Activated naive CD4-positive, alpha-beta T cell treated with anti-CD3 and anti-CD28 coated beads, Interleukin-2, amount 50 U/mL, for 16 hours (primary cell): ENCODE measurements around the gene WARS2.

Experiments
- DNase-seq: peaks from one replicate; pipeline ENCODE4 v3.0.0-alpha.2; 2020

WARS2 gene

GRCh38 chr1:119081267-119081666, 59.2 kb downstream of the WARS2 start:
- DNase-seq = no peak

DNA sequence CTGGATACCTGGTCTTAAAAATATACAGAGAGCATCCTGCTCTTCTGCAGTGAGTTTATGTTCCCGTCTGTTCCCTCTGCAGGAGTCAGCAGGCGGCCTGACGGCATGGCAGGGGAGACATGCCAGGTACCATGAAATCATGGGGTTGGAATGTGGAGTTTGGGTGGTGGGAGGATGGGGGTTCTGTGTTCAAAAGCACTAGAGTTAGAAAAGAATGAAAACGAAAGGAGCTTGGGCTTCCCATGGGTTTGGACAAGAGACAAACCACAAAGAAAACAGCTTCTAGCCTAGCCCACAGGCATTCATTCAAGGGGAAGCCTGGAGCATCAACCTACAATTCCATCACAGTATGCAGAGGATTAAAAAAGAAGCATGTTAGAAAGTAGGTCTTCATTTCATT, 59.9 kb downstream of the WARS2 start:
- no peak for DNase-seq

- DNase-seq = no peak
Observed at GRCh38 chr1:119079881-119080280, 60.6 kb downstream of the WARS2 start.

DNA sequence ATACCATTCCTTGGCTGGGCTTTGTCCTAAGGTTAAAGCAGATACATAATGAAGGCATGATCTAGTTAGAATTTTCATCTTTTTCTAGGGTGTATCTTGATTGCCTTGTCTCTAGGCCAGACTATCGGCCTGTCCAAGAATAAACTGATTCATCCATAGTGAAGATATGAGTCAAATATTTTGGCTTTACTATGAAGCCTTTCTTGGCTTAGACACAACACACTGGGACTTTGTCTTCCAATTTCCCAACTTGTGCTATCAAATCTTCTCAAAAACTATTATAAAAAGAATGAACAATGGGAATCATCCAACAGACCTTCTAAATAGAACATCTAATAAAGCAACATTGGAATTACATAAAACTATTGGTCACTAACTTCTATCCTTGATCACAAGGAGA, 64.8 kb downstream of the WARS2 start:
- no peak for DNase-seq

DNA sequence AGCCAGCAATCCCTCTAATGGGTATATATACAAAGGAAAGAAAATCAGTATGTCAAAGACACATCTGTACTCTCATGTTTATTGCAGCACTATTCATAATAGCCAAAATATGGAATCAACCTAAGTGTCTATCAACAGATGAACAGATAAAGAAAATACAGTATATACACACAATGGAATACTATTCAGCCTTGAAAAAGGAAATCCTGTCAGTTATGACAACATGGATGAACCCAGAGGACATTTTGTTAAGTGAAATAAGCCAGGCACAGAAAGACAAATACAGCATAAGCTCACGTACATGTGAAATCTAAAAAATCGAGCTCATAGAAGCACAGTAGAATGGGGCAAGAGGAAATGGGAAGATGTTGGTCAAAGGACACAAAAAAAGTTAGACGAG, 69.1 kb downstream of the WARS2 start:
- DNase-seq = no peak

DNA sequence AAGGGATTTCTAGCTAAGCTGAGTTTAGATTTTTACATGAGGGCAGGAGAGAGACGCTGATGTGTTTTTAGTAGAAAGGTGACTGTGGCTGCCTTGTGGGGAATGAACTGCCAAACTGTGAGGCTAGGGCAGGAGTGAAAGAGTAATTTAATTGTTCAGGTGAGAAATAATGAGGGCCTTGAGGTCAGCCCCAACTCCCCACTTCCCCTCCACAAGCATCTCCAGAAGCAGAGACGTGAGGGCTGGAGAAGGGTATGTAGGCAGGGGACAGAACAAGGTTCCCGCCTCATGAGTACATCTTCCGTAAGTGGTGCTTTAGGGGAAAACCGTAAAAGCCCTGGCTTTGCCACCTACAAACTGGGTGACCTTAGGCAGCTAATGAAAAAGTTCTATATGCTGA, 70.8 kb downstream of the WARS2 start:
- no peak for DNase-seq

DNA sequence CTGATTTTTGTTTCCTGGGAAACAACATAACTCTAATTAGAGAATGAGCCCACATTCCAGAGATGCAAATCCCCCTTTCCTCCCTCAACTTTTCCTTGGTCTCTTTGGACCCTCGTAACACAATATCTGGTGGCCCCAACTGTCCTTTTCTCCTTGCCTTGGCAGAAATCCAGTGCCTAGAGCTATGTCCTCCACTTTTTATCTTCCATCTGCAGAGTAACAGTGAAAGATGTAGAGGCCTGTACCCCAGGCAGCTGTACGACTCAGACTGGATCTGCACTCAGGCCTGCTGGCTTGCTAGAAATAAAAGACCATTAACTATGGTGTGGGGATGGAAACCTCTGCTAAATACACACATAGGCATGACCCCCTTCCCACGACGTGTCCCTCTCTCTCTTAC, 72.0 kb downstream of the WARS2 start:
- no peak for DNase-seq

DNA sequence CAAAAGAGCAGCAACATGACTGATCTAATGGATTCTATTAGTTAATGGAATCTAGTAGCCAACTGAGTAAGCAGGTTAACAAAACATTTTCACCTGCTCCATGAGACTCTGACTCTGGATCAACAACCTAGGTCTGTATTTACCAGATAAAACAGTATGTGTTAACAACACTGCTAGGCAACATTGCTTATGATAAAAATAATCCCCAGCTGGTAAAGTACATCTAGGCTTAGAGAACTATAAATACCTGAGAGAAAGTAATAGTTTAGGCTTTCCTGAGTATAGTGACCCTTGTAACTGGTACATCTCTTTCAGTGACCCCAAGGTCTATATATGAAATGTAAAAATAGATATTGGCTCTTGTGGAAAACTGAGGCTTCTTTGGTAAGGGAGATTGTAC, 78.8 kb downstream of the WARS2 start:
- no peak for DNase-seq

- no peak for DNase-seq
Observed at GRCh38 chr1:119055568-119055967, 84.9 kb downstream of the WARS2 start.

DNA sequence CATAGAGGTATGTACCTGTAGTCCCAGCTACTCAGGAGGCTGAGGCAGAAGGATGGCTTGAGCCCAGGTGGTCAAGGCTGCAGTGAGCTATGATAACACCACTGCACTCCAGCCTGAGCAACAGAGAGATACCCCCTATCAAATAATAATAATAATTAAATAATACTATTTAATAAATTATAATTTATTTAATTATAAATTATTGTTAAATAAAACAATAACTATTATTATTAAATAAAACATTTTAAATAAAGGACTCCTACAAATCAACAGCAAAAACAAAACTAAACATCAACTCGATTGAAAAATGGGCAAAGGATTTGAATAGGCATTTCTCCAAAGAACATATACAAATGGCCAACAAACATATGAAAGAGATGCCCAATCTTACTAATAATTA, 86.5 kb downstream of the WARS2 start:
- no peak for DNase-seq

DNA sequence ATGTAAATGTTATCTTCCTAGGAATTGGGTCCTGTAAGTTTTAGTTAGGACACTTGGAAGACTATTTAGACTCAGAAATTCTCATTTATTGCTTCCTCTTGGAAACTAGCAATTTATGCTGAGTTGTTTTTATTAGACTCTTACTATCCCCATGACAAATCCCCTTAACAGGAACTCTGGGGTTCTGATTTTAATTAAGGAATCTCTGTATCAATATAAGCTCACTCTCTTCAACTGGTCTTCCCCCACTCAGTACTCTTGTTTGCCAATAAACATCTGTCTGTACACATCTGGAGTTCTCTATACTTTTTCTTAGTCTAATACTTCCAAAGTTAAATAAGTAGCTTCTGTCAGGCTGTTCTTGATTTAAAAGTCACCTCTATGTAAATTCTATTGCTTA, 88.2 kb downstream of the WARS2 start:
- DNase-seq = no peak

GRCh38 chr1:119048624-119049404, 91.6 kb downstream of the WARS2 start:
- no peak for DNase-seq

DNA sequence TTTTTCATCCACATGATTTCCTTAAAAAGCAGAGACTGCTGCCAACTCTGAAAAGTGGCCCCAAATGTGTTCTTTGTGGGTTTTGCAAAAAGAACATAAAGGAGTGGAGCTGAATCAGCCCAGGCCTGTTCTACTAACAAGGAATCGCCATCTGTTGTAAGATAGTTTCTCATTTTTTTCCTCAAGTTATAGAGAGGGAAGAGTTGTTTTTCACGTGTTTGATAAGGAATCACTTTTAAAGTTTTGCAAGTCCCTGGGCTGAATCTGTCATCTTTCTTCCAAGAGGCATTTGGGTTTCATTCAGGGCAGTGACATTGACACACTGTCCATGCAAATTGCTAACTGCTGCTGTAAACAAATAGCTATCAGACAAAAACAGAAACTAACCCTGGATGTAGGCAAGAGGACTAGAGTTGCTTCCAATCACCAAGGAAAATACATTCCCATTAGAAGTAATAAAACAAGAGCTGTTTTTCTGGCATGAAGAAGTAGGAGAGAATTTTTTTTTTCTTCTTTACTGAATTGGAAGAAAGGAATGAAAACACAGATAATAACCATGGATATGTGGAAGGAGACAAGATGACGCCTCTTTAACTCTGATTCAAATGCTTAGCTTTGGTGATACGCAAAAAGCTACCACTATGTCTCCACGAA, 93.5 kb downstream of the WARS2 start:
- no peak for DNase-seq

DNA sequence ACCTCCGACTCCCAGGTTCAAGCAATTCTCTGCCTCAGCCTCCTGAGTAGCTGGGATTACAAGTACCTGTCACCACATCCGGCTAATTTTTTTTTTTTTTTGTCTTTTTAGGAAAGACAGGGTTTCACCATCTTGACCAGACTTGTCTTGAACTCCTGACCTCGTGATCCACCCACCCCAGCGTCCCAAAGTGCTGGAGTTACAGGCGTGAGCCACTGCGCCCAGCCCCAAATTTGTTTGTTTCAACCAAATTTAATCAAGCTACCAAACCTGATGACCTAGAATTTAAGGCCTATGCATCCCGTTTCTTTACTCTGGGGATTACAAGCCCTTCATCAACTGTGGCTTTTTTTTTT, 94.0 kb downstream of the WARS2 start:
- DNase-seq = no peak

GRCh38 chr1:119045096-119045746, 95.2 kb downstream of the WARS2 start:
- DNase-seq = no peak

- DNase-seq = no peak
Observed at GRCh38 chr1:119040906-119041305, 99.5 kb downstream of the WARS2 start.

GRCh38 chr1:119040489-119040888, 100.0 kb downstream of the WARS2 start:
- no peak for DNase-seq

GRCh38 chr1:119038363-119038762, 102.1 kb downstream of the WARS2 start:
- DNase-seq = no peak

DNA sequence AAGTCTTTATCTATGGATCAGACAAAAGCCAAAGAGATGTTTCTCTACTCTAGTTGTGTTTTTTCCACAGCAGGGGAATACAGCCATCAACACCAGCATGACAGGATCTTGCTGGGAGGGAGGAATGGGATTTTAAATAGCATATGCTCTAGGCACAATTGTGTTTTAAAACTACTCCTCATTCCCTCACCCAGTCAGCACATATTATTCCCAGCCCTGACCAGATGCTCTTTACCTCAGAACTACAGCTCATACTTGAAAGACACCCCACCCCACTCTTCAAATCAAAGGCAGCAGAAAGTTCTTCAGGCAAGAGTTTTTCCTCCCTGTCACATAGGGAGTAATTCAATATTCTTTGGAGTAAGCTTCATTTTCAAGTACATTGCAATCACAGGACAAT, 106.1 kb downstream of the WARS2 start:
- no peak for DNase-seq

DNA sequence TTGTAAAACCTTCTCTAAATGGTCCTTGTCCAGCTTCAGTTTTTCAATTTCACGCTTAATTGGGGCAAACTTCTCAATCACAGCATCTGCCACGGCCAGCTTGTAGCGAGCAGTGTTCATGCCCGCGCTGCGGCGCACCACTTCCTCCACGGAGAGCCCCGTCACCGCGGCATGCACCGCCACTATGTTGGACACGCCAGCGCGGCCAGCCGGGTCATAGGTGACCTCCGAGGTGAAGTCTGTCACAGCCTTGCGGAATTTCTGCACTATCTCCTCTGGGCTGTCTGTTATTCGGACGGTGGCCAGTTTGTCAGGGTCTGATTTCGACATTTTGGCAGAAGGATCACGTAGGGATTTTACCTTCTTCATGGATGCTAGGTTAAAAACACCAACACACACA, 107.5 kb downstream of the WARS2 start:
- DNase-seq = no peak

DNA sequence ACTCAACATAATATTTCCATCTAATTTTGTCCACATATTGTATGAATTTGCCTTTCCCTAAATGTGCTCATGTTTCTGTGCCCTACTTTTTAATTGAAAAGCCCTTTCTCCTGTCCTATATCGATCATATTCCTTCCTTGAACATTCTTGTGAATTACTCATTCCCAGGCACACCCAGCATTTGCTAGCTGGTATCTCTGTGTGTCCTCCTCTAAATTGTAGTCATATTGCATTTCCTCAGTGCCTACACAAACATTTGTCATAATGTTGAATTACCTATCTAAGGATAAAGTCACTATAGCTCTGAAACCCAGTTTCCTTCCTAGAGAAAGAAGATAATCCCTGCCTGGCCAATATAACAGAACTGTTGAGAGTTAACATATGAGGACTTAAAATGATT, 112.7 kb downstream of the WARS2 start:
- DNase-seq = no peak

GRCh38 chr1:119026956-119027355, 113.5 kb downstream of the WARS2 start:
- DNase-seq = no peak

DNA sequence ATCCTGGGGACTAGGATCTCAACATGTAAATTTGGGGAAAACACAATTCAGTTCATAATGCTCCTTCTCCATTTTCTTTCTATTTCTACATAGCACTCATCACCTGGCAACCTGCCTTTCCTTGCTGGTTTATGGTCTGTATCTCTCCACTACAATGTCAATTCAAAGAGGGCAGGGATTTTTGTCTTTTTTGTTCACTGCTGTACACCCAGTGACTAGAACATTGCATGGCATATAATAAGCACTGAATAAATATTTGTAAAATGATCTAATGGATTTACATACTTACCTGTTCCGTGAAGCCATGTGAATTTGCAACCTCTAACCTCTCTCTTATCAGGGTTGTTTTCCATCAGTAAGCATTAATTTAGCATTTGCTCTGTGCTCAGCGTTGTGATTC, 124.9 kb downstream of the WARS2 start:
- no peak for DNase-seq

DNA sequence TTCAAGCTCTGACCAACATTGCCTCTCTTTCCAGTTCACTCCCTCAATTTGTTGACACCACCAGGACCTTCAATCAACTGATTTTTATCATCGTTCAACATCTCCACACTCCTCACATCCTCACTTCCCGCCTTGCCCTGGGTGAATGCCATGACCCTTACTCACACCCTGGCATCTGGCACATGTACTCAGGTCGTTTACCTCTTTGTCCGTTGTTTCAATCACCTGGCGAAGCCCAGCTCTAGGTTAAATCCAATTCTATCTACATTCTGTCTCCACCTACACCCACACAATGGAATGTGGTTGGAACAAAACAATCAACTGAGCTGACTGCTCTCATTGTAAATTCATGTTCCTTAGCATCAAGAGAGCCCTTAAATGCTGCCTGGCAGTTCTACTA, 128.1 kb downstream of the WARS2 start:
- DNase-seq = no peak

DNA sequence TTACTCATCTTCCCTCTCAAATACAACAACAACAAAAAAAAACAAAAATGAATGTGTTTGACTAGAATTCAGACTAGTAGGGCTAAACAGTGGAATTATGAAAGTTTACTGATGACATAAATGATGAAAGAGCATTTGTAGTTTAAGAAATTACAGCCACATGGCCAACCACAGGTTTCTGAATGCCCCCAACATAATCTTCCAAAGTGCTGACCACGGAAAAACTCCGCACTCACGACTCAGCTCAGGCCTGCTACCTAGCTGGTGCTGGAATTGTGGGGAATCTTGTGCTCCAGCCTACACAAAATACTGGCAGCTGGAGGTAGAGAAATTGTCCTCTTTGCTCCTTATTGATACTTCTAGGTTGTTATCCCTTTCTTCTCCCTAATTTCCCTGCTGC, 128.7 kb downstream of the WARS2 start:
- DNase-seq = no peak
